ENCODE data around the gene BICDL1. TPM values are rescaled to one million over a fixed set of nuclear protein-coding genes. Genes with fewer than 3 reads are reported as not detected.
A peak's percentile ranks its signal among the peaks of the same experiment; 100 is the strongest.

Gene BICDL1
- polyA plus RNA-seq, 1 experiment = not detected

DNA sequence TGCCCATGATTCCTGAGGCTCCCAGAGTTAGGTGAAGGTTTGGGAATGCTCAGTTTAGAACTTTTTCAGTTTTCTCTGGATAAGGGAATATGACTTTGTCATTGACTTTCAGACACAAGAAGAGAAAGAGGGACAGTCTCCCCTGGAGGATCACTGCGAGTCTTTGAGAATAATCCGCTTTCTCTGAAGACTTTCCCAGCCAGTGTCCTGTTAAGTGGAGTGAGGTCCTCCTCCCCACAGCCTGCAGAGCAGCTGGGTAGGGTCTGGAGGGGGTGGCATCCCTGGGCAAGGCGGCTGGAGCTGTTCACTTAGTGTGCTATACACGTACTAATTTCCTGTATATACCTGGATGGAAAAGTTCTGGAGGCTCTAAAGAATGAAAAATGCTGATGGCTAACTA, 136.0 kb downstream of the BICDL1 start:
- DNase-seq (ENCODE audit: low read depth, low spot score) = no peak
- H3K4me3 ChIP-seq (ENCODE audit: low read depth, low read length) = no peak overlapping the region
- H3K27me3 ChIP-seq (ENCODE audit: control insufficient read depth, insufficient read depth, low read length) = no peaks in the 10 kb centered on the region
- TF ChIP-seq, protein P1, sequence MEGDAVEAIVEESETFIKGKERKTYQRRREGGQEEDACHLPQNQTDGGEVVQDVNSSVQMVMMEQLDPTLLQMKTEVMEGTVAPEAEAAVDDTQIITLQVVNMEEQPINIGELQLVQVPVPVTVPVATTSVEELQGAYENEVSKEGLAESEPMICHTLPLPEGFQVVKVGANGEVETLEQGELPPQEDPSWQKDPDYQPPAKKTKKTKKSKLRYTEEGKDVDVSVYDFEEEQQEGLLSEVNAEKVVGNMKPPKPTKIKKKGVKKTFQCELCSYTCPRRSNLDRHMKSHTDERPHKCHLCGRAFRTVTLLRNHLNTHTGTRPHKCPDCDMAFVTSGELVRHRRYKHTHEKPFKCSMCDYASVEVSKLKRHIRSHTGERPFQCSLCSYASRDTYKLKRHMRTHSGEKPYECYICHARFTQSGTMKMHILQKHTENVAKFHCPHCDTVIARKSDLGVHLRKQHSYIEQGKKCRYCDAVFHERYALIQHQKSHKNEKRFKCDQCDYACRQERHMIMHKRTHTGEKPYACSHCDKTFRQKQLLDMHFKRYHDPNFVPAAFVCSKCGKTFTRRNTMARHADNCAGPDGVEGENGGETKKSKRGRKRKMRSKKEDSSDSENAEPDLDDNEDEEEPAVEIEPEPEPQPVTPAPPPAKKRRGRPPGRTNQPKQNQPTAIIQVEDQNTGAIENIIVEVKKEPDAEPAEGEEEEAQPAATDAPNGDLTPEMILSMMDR (IDR thresholded peaks at IDR 0.05; ENCODE audit: low read depth, low read length) = no peak
- H3K9me3 ChIP-seq (ENCODE audit: control insufficient read depth, insufficient read depth, low read length) = no peaks in the 10 kb centered on the region
- ChIA-PET POLR2A (interaction anchor here (1.9 kb wide), 1 partner anchor 8 kb away, joined by 6 read pairs; the partner anchor contains the start of gene RAB35), CTCF (no interaction called here)
- no peak overlapping the region for H3K27ac ChIP-seq (ENCODE audit: low read depth, low read length)

DNA sequence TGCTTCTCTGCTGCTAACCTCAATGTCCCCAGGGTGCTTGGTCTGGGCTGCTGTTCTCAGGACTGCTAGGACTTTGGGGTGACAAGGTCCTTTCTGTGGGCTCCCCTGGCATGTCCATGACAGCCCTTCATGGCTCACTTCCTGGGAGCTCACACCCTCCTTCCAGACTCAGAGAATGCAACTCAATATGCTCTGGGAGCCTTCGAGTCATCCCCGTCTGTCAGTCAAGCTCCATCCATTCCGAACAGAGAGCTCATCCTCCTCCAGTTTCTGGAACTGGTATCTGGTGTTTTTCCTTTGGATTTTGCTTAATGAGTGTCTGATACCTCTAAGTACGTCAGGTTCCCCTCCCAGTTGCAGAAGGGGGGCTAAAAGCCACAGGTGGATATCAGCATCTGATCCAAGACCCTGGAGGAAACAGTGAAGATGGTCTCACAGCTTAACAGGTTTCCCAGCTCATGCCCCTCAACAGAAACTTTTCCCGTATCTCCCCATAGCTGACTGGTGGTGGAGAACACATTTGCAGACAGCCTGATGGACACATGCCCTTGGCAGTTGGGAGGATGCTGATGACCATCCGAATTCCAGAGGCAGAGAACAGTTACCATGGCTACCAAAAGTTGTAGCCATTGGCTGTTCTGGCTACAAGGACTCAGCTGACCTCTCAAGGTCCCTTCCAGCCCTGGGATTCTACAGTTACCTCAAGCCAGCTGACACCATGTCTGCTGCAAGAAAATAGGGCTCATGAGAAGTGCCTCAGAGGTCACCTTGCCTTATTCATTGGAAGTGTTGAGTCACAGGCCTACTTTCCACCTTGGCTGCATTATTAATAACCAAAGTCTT, 137.0 kb downstream of the BICDL1 start:
- Histone ChIP-seq H3K27me3 (ENCODE audit: control insufficient read depth, insufficient read depth, low read length) (no peaks in the 10 kb centered on the region), H3K27ac (ENCODE audit: low read depth, low read length) (peak overlapping the region; percentile 11), H3K9me3 (ENCODE audit: control insufficient read depth, insufficient read depth, low read length) (no peaks in the 10 kb centered on the region), H3K4me3 (ENCODE audit: low read depth, low read length) (no peak overlapping the region)
- CTCF ChIA-PET = no interaction called here
- TF ChIP-seq, protein P1 (IDR thresholded peaks at IDR 0.05; ENCODE audit: low read depth, low read length) = no peak
- no peak for DNase-seq (ENCODE audit: low read depth, low spot score)
- POLR2A ChIA-PET = interaction anchor here (0.9 to 1.9 kb wide), 5 partner anchors 9 to 166 kb away, joined by 3 to 6 read pairs (median 6); partner anchors contain the start of genes RAB35, RNU4-2 and RPLP0

DNA sequence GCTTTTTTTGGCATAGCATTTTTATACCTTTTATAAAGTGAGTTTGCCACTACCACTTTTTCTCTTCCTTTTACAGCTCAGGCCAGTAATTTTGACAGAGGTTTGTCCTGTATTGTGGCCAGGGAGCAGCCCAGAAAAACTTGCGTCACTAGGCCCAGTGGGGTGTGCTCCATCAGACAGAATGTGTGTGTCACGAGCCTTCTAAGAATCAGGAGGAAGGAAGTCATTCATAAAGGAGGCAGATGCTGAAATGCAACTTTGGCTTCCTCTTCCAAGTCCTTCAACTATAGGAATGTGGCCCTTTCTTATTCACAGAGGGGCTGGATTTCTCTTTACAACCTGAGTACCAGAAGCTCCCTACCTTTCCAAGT, 137.6 kb downstream of the BICDL1 start:
- no peak for DNase-seq (ENCODE audit: low read depth, low spot score)
- Histone ChIP-seq H3K9me3 (ENCODE audit: control insufficient read depth, insufficient read depth, low read length) (no peaks in the 10 kb centered on the region), H3K4me3 (ENCODE audit: low read depth, low read length) (no peak overlapping the region), H3K27me3 (ENCODE audit: control insufficient read depth, insufficient read depth, low read length) (no peaks in the 10 kb centered on the region), H3K27ac (ENCODE audit: low read depth, low read length) (no peak overlapping the region)
- TF ChIP-seq, protein P1 (IDR thresholded peaks at IDR 0.05; ENCODE audit: low read depth, low read length) = no peak
- CTCF ChIA-PET = no interaction called here
- POLR2A ChIA-PET = interaction anchor here (0.9 to 1.9 kb wide), 3 partner anchors 10 to 75 kb away, joined by 3 to 6 read pairs (median 6); partner anchors contain the start of genes RAB35 and RPLP0

DNA sequence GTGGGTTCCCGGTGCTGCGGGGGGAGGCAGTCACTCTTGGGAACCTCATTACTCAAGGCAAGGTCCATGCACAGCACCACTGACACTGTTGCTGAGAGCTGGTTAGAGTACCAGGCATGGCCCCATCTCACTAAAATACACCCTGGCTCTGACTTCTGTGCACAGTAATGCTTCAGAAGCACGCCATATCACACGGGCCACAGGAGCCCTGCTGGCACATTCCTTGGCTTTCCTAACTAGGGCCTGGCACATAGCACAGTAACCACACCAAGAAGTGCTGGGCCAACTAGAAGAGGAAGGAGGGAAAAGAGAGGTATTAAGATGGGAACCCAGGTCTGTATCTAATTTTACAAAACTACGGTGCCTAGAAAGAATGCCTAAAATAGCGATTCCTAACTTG, 141.0 kb downstream of the BICDL1 start:
- CTCF ChIA-PET = no interaction called here
- H3K9me3 ChIP-seq (ENCODE audit: control insufficient read depth, insufficient read depth, low read length) = no peaks in the 10 kb centered on the region
- DNase-seq (ENCODE audit: low read depth, low spot score) = no peak

DNA sequence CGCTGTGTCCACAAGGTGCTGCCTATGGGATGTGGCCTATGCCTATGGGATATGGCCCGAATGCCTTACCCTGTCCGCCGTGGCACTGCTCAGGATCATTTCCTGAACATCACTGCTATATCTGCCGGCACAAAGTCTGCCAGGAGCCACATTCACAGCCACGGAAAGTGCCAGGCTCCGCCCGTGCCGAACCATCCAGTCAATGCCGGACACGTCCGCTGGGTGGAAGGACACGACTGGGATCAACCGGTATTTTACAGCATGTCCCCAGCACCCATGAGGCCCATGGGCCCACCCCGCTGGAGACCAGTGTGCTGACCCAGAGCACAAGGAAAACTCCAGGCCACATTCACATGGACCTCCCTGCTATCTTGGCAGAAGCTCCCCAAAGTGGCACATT, 142.1 kb downstream of the BICDL1 start:
- ChIA-PET CTCF (no interaction called here), POLR2A (no interaction called here)
- Histone ChIP-seq H3K27ac (ENCODE audit: low read depth, low read length) (no peak overlapping the region), H3K9me3 (ENCODE audit: control insufficient read depth, insufficient read depth, low read length) (no peaks in the 10 kb centered on the region), H3K4me3 (ENCODE audit: low read depth, low read length) (no peak overlapping the region), H3K27me3 (ENCODE audit: control insufficient read depth, insufficient read depth, low read length) (no peaks in the 10 kb centered on the region)
- TF ChIP-seq, protein P1 (IDR thresholded peaks at IDR 0.05; ENCODE audit: low read depth, low read length) = no peak
- no peak for DNase-seq (ENCODE audit: low read depth, low spot score)

More for the DNA sequence above, 141.0 kb downstream of the BICDL1 start:
- Histone ChIP-seq H3K27me3 (ENCODE audit: control insufficient read depth, insufficient read depth, low read length) (no peaks in the 10 kb centered on the region), H3K27ac (ENCODE audit: low read depth, low read length) (no peak overlapping the region), H3K4me3 (ENCODE audit: low read depth, low read length) (no peak overlapping the region)
- POLR2A ChIA-PET = no interaction called here
- TF ChIP-seq, protein P1 (IDR thresholded peaks at IDR 0.05; ENCODE audit: low read depth, low read length) = no peak

All from AG04450 (cell line).